Measurements from ENCODE around the gene NCOA7.
A peak's percentile ranks its signal among the peaks of the same experiment; 100 is the strongest.

The NCOA7 gene

DNA sequence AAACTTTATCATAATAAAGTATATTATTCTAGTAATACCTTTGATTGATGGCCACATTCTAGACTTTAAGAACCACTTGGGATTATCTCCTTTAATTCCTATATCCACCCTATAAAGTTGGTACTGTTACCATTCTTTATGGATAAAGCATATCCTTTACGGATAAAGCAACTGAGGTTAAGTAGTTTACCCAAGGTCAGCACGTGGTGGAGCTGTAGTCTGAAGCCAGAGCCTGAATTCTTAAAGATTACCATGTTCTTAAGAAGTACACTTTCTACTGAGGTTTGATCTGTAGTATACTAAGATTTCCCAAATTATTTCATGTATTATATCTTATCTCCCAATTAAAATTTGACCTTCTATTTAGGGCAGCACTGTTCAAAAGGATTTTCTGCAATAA, 3.0 kb upstream of the NCOA7 start:
- peaks cover 3% of the 10 kb centered on the region for H3K4me1 ChIP-seq (ENCODE audit: control insufficient read depth, low read depth, low read length)
- no peak overlapping the region for H3K18ac ChIP-seq (ENCODE audit: low read length)
- H3K79me1 ChIP-seq (ENCODE audit: low read length), result no peaks in the 10 kb centered on the region
- no peak overlapping the region for H2BK120ac ChIP-seq (ENCODE audit: low read depth, low read length)
- H3K79me2 ChIP-seq (ENCODE audit: control insufficient read depth, insufficient read depth, low read length), result no peaks in the 10 kb centered on the region
- no peak overlapping the region for H3K4me2 ChIP-seq (ENCODE audit: low read length)
- H3K9ac ChIP-seq (ENCODE audit: low read length), result no peak overlapping the region
- H4K8ac ChIP-seq (ENCODE audit: low read depth, low read length), result no peak overlapping the region
- no peak overlapping the region for H2BK5ac ChIP-seq (ENCODE audit: low read length)
- no peak overlapping the region for H3K4ac ChIP-seq (ENCODE audit: low read depth, low read length)
- no peak overlapping the region for H3K56ac ChIP-seq (ENCODE audit: low read length)
- no CpG with 5 or more reads among the region's 2 CpGs for WGBS (ENCODE audit: extremely low coverage, insufficient coverage, low lambda C conversion rate)
- H4K5ac ChIP-seq (ENCODE audit: low read length), result no peak overlapping the region
- H2AK5ac ChIP-seq (ENCODE audit: low read length), result no peak overlapping the region
- H3K23ac ChIP-seq (ENCODE audit: low read length), result no peak overlapping the region
- no peak overlapping the region for H2BK15ac ChIP-seq (replicated peaks; ENCODE audit: low read depth)
- no peaks in the 10 kb centered on the region for H3K27me3 ChIP-seq (ENCODE audit: insufficient read depth, low read length, poor library complexity)
- DNase-seq, result no peak
- no peak overlapping the region for H3K27ac ChIP-seq (ENCODE audit: low read depth, low read length)
- H3K36me3 ChIP-seq (ENCODE audit: control insufficient read depth, insufficient read depth, low read length), result no peaks in the 10 kb centered on the region
- H3K4me3 ChIP-seq (ENCODE audit: low read length), result no peak overlapping the region

DNA sequence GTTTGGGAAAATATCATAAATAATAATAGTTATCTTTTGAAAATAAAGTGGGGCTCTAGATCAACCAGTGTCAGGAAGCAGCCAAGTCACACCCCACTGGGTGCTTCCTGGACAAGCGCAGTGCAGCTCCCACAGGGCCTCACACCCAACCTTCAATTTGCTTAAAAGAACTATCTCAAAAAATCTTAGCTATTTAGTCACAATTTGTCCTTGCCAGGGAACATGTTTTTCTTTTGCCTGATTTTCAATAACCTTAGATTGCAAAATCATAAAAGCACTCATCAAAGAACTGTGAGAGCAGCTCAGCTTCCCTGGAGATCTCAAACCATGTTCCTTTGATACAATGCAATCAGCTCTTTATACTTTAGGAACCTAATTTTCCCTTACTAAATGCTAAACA, 1.6 kb upstream of the NCOA7 start:
- Histone ChIP-seq H4K8ac (ENCODE audit: low read depth, low read length) (no peak overlapping the region), H4K5ac (ENCODE audit: low read length) (no peak overlapping the region), H3K4ac (ENCODE audit: low read depth, low read length) (no peak overlapping the region), H2BK15ac (replicated peaks; ENCODE audit: low read depth) (no peak overlapping the region), H3K4me1 (ENCODE audit: control insufficient read depth, low read depth, low read length) (peaks cover 3% of the 10 kb centered on the region), H3K79me1 (ENCODE audit: low read length) (no peaks in the 10 kb centered on the region), H3K79me2 (ENCODE audit: control insufficient read depth, insufficient read depth, low read length) (no peaks in the 10 kb centered on the region), H3K56ac (ENCODE audit: low read length) (no peak overlapping the region), H3K27me3 (ENCODE audit: insufficient read depth, low read length, poor library complexity) (no peaks in the 10 kb centered on the region), H2AK5ac (ENCODE audit: low read length) (no peak overlapping the region), H2BK5ac (ENCODE audit: low read length) (no peak overlapping the region), H2BK120ac (ENCODE audit: low read depth, low read length) (no peak overlapping the region), H3K18ac (ENCODE audit: low read length) (no peak overlapping the region), H3K9ac (ENCODE audit: low read length) (no peak overlapping the region), H3K4me3 (ENCODE audit: low read length) (no peak overlapping the region), H3K27ac (ENCODE audit: low read depth, low read length) (no peak overlapping the region), H3K23ac (ENCODE audit: low read length) (no peak overlapping the region), H3K4me2 (ENCODE audit: low read length) (no peak overlapping the region), H3K36me3 (ENCODE audit: control insufficient read depth, insufficient read depth, low read length) (no peaks in the 10 kb centered on the region)
- WGBS (ENCODE audit: extremely low coverage, insufficient coverage, low lambda C conversion rate), result no CpG with 5 or more reads among the region's 1 CpG
- no peak for DNase-seq

DNA sequence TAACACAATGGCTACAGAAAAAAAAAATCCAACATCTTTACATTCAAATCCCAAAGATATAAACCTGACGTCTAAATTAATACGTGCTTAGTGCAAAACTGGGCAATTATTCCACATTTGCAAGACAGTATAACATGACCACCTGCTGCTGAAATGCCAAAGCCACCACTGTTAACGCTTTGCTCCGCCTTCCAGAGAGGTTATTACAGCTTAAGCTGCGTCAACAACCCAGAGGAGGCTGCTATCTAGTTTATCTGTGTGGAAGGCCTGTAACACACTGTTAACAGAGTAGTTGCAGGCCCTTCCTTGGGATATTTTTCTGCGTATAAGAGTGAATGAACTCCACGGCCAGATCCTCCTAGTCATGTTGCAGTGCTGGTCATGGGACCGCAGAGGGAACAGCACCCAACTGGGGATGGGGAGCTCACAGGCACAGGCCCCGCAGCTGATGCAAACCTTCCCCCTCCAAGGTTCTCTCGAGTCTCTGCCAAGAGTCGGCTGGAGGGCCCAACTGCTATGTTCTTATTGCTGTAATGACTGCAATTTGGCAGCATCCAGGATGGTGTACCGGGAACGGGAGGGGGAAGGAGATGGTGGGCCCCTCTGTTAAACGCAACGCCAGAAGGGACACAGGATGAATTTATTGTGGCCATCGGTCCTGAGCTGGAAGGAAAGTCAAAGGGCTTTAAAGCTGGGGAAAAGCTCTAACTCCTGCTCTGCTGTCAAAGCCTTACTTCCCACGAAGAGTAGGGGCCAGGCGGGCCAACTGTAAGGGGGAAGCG, 993 bp upstream of the NCOA7 start:
- Histone ChIP-seq H3K27ac (ENCODE audit: low read depth, low read length) (peak overlapping the region; percentile 86), H3K56ac (ENCODE audit: low read length) (peak overlapping the region; percentile 95), H3K79me2 (ENCODE audit: control insufficient read depth, insufficient read depth, low read length) (no peaks in the 10 kb centered on the region), H3K36me3 (ENCODE audit: control insufficient read depth, insufficient read depth, low read length) (no peaks in the 10 kb centered on the region), H2BK120ac (ENCODE audit: low read depth, low read length) (no peak overlapping the region), H3K4me2 (ENCODE audit: low read length) (peak overlapping the region; percentile 73), H3K9ac (ENCODE audit: low read length) (peak overlapping the region; percentile 84), H4K8ac (ENCODE audit: low read depth, low read length) (no peak overlapping the region), H3K4ac (ENCODE audit: low read depth, low read length) (peak overlapping the region; percentile 49), H3K23ac (ENCODE audit: low read length) (no peak overlapping the region), H2BK15ac (replicated peaks; ENCODE audit: low read depth) (no peak overlapping the region), H2BK5ac (ENCODE audit: low read length) (no peak overlapping the region), H3K4me3 (ENCODE audit: low read length) (peak overlapping the region; percentile 68), H2AK5ac (ENCODE audit: low read length) (no peak overlapping the region), H4K5ac (ENCODE audit: low read length) (no peak overlapping the region), H3K79me1 (ENCODE audit: low read length) (no peaks in the 10 kb centered on the region), H3K4me1 (ENCODE audit: control insufficient read depth, low read depth, low read length) (peaks cover 3% of the 10 kb centered on the region), H3K18ac (ENCODE audit: low read length) (no peak overlapping the region), H3K27me3 (ENCODE audit: insufficient read depth, low read length, poor library complexity) (no peaks in the 10 kb centered on the region)
- WGBS (ENCODE audit: extremely low coverage, insufficient coverage, low lambda C conversion rate), result no CpG with 5 or more reads among the region's 19 CpGs
- peak; percentile 72 for DNase-seq

DNA sequence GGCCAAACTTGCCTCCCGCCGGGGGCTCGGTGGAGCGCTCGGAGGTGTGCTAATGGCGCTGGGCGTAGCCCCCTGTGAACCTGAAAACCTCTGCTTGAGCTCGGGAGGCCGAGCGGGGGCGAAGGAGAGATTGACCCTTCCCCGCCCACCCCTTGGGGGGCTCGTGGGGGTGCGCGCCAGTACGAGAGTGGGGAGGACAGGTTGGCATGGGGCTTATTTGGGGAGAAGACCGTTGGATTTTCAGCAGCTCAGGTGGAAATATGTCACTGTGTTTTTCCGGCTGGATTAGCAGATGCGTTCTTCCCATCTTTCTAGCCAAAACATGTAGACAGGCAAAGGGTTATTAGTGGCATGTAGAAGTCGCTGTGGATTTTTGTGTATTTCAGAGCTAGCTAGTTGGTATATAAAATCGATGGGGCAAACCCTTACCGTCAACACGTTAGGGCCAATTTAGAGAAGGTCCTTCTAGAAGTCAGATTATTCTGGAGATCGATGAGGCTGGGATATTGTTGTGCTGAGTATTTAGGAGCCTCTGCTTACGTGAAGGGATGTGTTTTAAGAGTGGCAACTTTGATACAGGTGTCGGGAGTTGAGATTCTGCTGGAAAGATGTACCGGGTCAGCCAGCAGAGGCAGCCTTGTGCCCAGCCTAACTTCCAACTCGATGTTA, 525 bp downstream of the NCOA7 start:
- Histone ChIP-seq H3K79me1 (ENCODE audit: low read length) (no peaks in the 10 kb centered on the region), H2BK120ac (ENCODE audit: low read depth, low read length) (peak overlapping the region; percentile 21), H2AK5ac (ENCODE audit: low read length) (no peak overlapping the region), H3K36me3 (ENCODE audit: control insufficient read depth, insufficient read depth, low read length) (no peaks in the 10 kb centered on the region), H4K8ac (ENCODE audit: low read depth, low read length) (no peak overlapping the region), H3K4me3 (ENCODE audit: low read length) (peak overlapping the region; percentile 68), H3K23ac (ENCODE audit: low read length) (no peak overlapping the region), H4K5ac (ENCODE audit: low read length) (no peak overlapping the region), H2BK15ac (replicated peaks; ENCODE audit: low read depth) (no peak overlapping the region), H3K4ac (ENCODE audit: low read depth, low read length) (no peak overlapping the region), H3K4me2 (ENCODE audit: low read length) (peak overlapping the region; percentile 72), H3K9ac (ENCODE audit: low read length) (peak overlapping the region; percentile 84), H2BK5ac (ENCODE audit: low read length) (no peak overlapping the region), H3K56ac (ENCODE audit: low read length) (peak overlapping the region; percentile 95), H3K18ac (ENCODE audit: low read length) (peak overlapping the region; percentile 24), H3K27ac (ENCODE audit: low read depth, low read length) (no peak overlapping the region), H3K27me3 (ENCODE audit: insufficient read depth, low read length, poor library complexity) (no peaks in the 10 kb centered on the region), H3K4me1 (ENCODE audit: control insufficient read depth, low read depth, low read length) (peaks cover 3% of the 10 kb centered on the region), H3K79me2 (ENCODE audit: control insufficient read depth, insufficient read depth, low read length) (no peaks in the 10 kb centered on the region)
- peak; percentile 57 for DNase-seq
- no CpG with 5 or more reads among the region's 28 CpGs for WGBS (ENCODE audit: extremely low coverage, insufficient coverage, low lambda C conversion rate)

DNA sequence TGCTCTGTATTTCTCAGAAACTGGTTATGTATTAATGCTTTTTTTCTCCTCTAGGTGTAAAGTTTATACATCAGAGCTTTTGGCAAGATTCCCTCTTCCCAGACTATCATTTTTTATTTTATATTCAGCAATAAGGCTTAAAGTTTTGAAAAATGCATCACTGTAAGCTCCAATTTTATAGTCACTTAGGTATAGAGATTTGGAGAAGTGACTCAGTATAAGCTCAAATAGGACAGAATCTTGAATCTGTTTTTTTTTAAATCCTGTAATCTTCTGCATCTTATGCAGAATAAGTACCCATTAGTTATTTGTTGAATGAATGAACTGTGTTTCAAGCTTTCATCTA, 1.0 kb downstream of the NCOA7 start:
- Histone ChIP-seq H3K79me2 (ENCODE audit: control insufficient read depth, insufficient read depth, low read length) (no peaks in the 10 kb centered on the region), H2BK120ac (ENCODE audit: low read depth, low read length) (no peak overlapping the region), H2BK5ac (ENCODE audit: low read length) (no peak overlapping the region), H3K23ac (ENCODE audit: low read length) (no peak overlapping the region), H3K27me3 (ENCODE audit: insufficient read depth, low read length, poor library complexity) (no peaks in the 10 kb centered on the region), H2AK5ac (ENCODE audit: low read length) (no peak overlapping the region), H3K9ac (ENCODE audit: low read length) (no peak overlapping the region), H3K18ac (ENCODE audit: low read length) (no peak overlapping the region), H3K4me1 (ENCODE audit: control insufficient read depth, low read depth, low read length) (peaks cover 3% of the 10 kb centered on the region), H3K79me1 (ENCODE audit: low read length) (no peaks in the 10 kb centered on the region), H2BK15ac (replicated peaks; ENCODE audit: low read depth) (no peak overlapping the region), H3K4me2 (ENCODE audit: low read length) (no peak overlapping the region), H3K4me3 (ENCODE audit: low read length) (no peak overlapping the region), H3K56ac (ENCODE audit: low read length) (no peak overlapping the region), H3K4ac (ENCODE audit: low read depth, low read length) (no peak overlapping the region), H4K5ac (ENCODE audit: low read length) (no peak overlapping the region), H3K27ac (ENCODE audit: low read depth, low read length) (no peak overlapping the region), H3K36me3 (ENCODE audit: control insufficient read depth, insufficient read depth, low read length) (no peaks in the 10 kb centered on the region), H4K8ac (ENCODE audit: low read depth, low read length) (no peak overlapping the region)
- DNase-seq, result no peak
